OCI-LY3 (cell line): Measurements from ENCODE around the gene APOA4.

Experiments used
- EZH2phosphoT487 ChIP-seq: fragments of 200-600 bp; shearing (Covaris generic); IDR thresholded peaks from 2 replicates; pipeline ENCODE4 v1.6.1; 2018; ENCODE audit warnings: antibody characterized with exemption, mixed run types, low read depth
- TF ChIP-seq, protein P1 (sequence below): fragments of 200-600, 300-600 bp; sonication (generic); IDR thresholded peaks from 2 replicates; pipeline ENCODE4 v1.5.1; 2014; ENCODE audit warnings: antibody characterized with exemption, low read length, low read depth

DNA sequence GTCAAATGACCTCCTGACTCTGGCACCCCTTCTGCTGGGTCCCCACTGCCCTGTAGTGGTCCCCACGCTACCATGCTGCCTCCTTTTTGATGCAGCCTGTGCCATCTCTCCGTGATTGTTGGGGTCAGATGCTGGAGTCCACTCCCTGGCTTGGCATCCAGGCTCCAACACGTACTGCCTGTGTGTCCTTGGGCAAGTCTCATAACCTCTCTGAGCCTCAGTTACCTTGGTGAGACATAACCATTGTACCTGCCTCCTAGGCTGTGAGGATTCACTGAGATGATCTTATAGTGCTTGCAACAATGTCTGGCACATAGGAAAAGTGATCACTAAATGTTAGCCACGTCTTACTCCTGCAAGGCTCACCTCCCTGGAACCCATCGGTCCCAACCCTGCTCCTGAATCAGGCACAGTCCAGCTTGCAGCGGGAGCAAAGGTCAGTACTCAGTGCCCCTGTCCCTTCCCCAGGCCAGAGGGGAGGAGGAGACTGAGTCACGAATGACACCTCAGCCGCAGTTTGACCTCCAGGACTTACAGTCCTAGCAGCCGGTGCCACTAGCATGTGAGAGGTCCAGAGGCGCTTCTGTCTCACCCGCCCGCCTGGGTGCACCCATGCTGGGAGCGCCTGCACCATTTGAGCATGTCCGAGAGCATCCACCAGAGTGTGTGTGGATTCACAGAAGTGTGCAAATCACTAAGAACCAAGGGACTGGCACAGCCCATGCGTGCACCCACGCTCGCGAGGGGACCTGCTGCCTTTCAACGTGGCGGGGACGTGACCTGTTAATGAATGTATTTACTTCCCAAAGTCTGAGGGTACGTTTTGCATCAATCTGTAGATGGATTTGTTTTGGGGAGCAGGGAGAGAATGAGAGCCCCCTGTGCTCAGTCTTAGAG is 3.0 kb upstream of the APOA4 start:
- no peak for TF ChIP-seq EZH2phosphoT487
- TF ChIP-seq, protein P1, sequence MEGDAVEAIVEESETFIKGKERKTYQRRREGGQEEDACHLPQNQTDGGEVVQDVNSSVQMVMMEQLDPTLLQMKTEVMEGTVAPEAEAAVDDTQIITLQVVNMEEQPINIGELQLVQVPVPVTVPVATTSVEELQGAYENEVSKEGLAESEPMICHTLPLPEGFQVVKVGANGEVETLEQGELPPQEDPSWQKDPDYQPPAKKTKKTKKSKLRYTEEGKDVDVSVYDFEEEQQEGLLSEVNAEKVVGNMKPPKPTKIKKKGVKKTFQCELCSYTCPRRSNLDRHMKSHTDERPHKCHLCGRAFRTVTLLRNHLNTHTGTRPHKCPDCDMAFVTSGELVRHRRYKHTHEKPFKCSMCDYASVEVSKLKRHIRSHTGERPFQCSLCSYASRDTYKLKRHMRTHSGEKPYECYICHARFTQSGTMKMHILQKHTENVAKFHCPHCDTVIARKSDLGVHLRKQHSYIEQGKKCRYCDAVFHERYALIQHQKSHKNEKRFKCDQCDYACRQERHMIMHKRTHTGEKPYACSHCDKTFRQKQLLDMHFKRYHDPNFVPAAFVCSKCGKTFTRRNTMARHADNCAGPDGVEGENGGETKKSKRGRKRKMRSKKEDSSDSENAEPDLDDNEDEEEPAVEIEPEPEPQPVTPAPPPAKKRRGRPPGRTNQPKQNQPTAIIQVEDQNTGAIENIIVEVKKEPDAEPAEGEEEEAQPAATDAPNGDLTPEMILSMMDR: no peak
